Suprapubic skin (tissue), 4 donors: ENCODE data around the gene UTRN. TPM values are rescaled to one million over a fixed set of nuclear protein-coding genes. Genes with fewer than 3 reads are reported as not detected.

ENCODE experiments used
- DNase-seq, 2 donors: peaks; one replicate each; pipeline ENCODE4 v3.0.0-alpha.2; 2019; ENCODE audit warnings: low spot score in 2 of 2
- H3K27ac ChIP-seq: fragments of 200-600 bp; sonication (generic); one replicate; pipeline ENCODE4 v1.5.1; 2019
- H3K27me3 ChIP-seq: fragments of 200-600 bp; sonication (generic); one replicate; pipeline ENCODE4 v1.5.1; 2019
- H3K36me3 ChIP-seq: fragments of 200-600 bp; sonication (generic); one replicate; pipeline ENCODE4 v1.5.1; 2019
- H3K4me1 ChIP-seq: fragments of 200-600 bp; sonication (generic); one replicate; pipeline ENCODE4 v1.5.1; 2019
- H3K4me3 ChIP-seq: fragments of 200-600 bp; sonication (generic); one replicate; pipeline ENCODE4 v1.5.1; 2019; ENCODE audit warnings: mild to moderate bottlenecking
- H3K9me3 ChIP-seq: fragments of 200-600 bp; sonication (generic); one replicate; pipeline ENCODE4 v1.5.1; 2019
- CTCF ChIP-seq, 2 donors: fragments of 200-600 bp in 1 of 2; fragments of 450-650 bp in 1 of 2; sonication (generic) in 1 of 2; IDR thresholded peaks; one replicate each; pipeline ENCODE4 v1.5.1; 2016 to 2019; ENCODE audit warnings: antibody characterized with exemption in 2 of 2, mild to moderate bottlenecking in 1 of 2, moderate library complexity in 1 of 2
- EP300 ChIP-seq: sonication (generic); formaldehyde crosslinking; IDR thresholded peaks from one replicate; pipeline ENCODE4 v1.6.1; 2017; ENCODE audit warnings: antibody characterized with exemption
- POLR2A ChIP-seq, 2 donors: fragments of 450-650 bp; IDR thresholded peaks; one replicate each; pipeline ENCODE4 v1.6.1; 2017; ENCODE audit warnings: antibody characterized with exemption in 2 of 2, mild to moderate bottlenecking in 2 of 2, moderate library complexity in 2 of 2
- POLR2AphosphoS5 ChIP-seq, 3 donors: sonication (generic); formaldehyde crosslinking; IDR thresholded peaks; one replicate each; pipeline ENCODE4 v1.6.1; 2017; ENCODE audit warnings: antibody characterized with exemption in 3 of 3
- WGBS: methylation state at CpG from one replicate; pipeline ENCODE4 v1.1.5; 2018; 5-methylcytosine and 5-hydroxymethylcytosine counted together
- total RNA-seq, 4 donors: library from RNA; depleted of rRNA; stranded (reverse); fragments of >200 nt; gene quantifications; one replicate each; pipeline ENCODE4 v1.1.0, GENCODE V29; 2016

The UTRN gene
- total RNA-seq, 4 donors from 2014 or later: 76.1 to 147 (median 93.1) TPM

- Histone ChIP-seq H3K36me3 (no peaks in the 10 kb centered on the region), H3K4me1 (peaks cover 37% of the 10 kb centered on the region), H3K27me3 (no peaks in the 10 kb centered on the region), H3K9me3 (no peaks in the 10 kb centered on the region), H3K27ac (no peak overlapping the region), H3K4me3 (no peak overlapping the region)
- TF ChIP-seq POLR2AphosphoS5 (IDR thresholded peaks at IDR 0.05) (no peak), POLR2A (IDR thresholded peaks at IDR 0.05) (no peak), CTCF (IDR thresholded peaks at IDR 0.05) (no peak), EP300 (no peak)
- DNase-seq: no peak
These were observed 31.7 kb downstream of the UTRN start for GRCh38 chr6:144316862-144317195.

- Histone ChIP-seq H3K4me3 (no peak overlapping the region), H3K36me3 (no peaks in the 10 kb centered on the region), H3K4me1 (peaks cover 39% of the 10 kb centered on the region), H3K9me3 (no peaks in the 10 kb centered on the region), H3K27me3 (no peaks in the 10 kb centered on the region), H3K27ac (no peak overlapping the region)
- TF ChIP-seq POLR2AphosphoS5 (IDR thresholded peaks at IDR 0.05) (no peak), CTCF (IDR thresholded peaks at IDR 0.05) (no peak), EP300 (no peak), POLR2A (IDR thresholded peaks at IDR 0.05) (no peak)
- WGBS: 59% methylated on average over 2 of the region's 2 CpGs
- DNase-seq: no peak
These were observed 32.6 kb downstream of the UTRN start for GRCh38 chr6:144317736-144318135.

- Histone ChIP-seq H3K4me1 (peaks cover 26% of the 10 kb centered on the region), H3K4me3 (no peak overlapping the region), H3K27me3 (no peaks in the 10 kb centered on the region), H3K36me3 (no peaks in the 10 kb centered on the region), H3K27ac (no peak overlapping the region), H3K9me3 (no peaks in the 10 kb centered on the region)
- no peak for DNase-seq
- TF ChIP-seq POLR2A (IDR thresholded peaks at IDR 0.05) (no peak), POLR2AphosphoS5 (IDR thresholded peaks at IDR 0.05) (no peak), CTCF (IDR thresholded peaks at IDR 0.05) (no peak), EP300 (no peak)
- 69% methylated on average over 4 of the region's 4 CpGs for WGBS
These were observed 34.1 kb downstream of the UTRN start for GRCh38 chr6:144319211-144319610.

- WGBS: 80% methylated on average over 5 of the region's 5 CpGs
- no peak for DNase-seq
- H3K4me3 ChIP-seq: no peak overlapping the region
- H3K27me3 ChIP-seq: no peaks in the 10 kb centered on the region
- H3K9me3 ChIP-seq: no peaks in the 10 kb centered on the region
- H3K27ac ChIP-seq: no peak overlapping the region
- no peaks in the 10 kb centered on the region for H3K36me3 ChIP-seq
- peaks cover 11% of the 10 kb centered on the region for H3K4me1 ChIP-seq
- TF ChIP-seq POLR2AphosphoS5 (IDR thresholded peaks at IDR 0.05) (no peak), CTCF (IDR thresholded peaks at IDR 0.05) (no peak)
These were observed 35.6 kb downstream of the UTRN start for GRCh38 chr6:144320741-144321140.

- H3K27me3 ChIP-seq: no peaks in the 10 kb centered on the region
- no peak overlapping the region for H3K4me3 ChIP-seq
- no peak for DNase-seq
- no peaks in the 10 kb centered on the region for H3K36me3 ChIP-seq
- H3K4me1 ChIP-seq: peaks cover 13% of the 10 kb centered on the region
- WGBS: 91% methylated on average over 12 of the region's 12 CpGs
- no peak overlapping the region for H3K27ac ChIP-seq
- H3K9me3 ChIP-seq: no peaks in the 10 kb centered on the region
- no peak for TF ChIP-seq EP300
- no peak for TF ChIP-seq POLR2A (IDR thresholded peaks at IDR 0.05)
- TF ChIP-seq CTCF (IDR thresholded peaks at IDR 0.05): no peak
- no peak for TF ChIP-seq POLR2AphosphoS5 (IDR thresholded peaks at IDR 0.05)
These were observed 36.9 kb downstream of the UTRN start for GRCh38 chr6:144321839-144322591.
